H4 (cell line): ENCODE measurements around the gene RNF123. TPM values are rescaled to one million over a fixed set of nuclear protein-coding genes. Genes with fewer than 3 reads are reported as not detected.

Experiments used
- DNase-seq: peaks from one replicate; pipeline ENCODE4 v3.0.0-alpha.2; 2015; ENCODE audit warnings: low spot score
- total RNA-seq: library from RNA; depleted of rRNA; stranded (reverse); fragments of >200 nt; shearing (Covaris generic); gene quantifications from 2 replicates; pipeline ENCODE4 v1.2.3, GENCODE V29; 2014; rRNA removed

Gene RNF123
- total RNA-seq, 1 experiment from 2014 or later = 8.4 TPM

DNA sequence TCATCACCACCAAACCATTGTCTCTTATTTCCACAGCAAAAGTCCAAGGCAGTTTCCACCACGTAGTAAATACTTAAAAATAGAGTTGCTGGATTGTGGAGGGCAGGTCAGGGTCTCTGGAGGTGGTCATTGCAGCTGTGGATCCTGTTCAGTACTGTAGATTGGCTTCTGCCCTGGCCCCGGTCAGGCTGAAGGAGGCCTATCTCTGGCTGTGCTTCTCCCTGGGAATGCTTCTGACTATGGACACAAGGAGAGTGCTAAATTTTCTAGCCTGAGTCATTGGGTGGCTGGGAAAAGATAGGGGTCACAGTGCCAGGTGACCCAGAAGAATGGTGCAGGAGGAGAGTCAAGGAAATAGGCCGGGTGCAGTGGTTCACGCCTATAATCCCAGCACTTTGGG lies 60.7 kb downstream of the RNF123 start:
- no peak for DNase-seq

DNA sequence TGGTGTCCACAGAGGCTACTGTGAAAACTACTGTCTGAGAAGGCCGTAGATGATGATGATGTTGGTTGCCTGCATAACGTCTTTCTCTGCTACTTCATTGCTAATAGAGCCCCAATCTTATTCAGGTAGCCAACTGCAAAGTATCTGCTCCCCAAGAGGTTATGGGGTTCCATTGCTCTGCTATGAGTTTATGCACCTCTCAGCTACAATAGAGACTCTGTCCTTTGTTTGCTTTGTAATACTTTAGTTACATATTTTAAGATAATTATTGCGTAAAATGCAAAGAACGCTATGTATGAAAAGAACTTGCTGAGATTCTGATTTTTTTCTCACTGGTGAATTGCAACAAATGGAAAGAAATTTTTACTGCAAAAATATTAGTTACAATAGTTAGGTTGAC lies 62.1 kb downstream of the RNF123 start:
- DNase-seq = no peak

DNA sequence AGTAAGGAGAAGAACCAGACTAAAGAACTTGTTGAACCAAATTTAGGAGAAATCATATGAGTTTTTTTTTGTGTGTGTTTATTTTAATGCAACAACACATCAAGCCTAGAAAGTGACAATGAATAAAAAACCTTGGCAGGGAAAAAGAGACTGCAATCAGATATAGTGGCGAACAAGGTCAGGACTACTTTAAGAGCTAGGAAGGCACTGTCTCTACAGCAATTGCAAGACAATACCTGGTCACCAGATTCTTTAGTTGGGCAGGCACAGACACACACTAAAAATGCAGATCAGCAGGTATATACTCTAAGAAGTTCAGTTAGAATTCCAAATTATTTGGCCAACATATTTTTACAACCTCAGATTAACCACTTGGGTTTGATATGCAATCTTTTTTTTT lies 65.2 kb downstream of the RNF123 start:
- no peak for DNase-seq

DNA sequence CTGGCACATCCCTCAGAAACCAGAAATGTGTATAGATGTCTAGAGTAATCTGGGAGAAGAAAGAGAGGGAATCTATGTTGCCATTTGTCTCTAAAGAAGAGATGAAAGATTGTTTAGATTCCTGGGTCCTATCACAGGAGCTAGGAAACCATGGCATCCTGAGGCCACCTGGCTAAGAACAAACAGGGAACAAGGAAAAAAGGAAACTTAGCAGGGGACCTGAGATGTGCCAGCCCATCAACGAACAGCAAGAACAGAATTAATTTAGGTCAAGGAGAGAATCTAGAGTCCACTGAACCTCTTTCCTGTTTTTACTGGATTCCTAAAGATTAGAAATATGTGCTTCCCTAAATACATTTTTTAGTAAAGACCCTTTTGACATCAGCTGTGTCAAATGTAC lies 66.7 kb downstream of the RNF123 start:
- DNase-seq = no peak

DNA sequence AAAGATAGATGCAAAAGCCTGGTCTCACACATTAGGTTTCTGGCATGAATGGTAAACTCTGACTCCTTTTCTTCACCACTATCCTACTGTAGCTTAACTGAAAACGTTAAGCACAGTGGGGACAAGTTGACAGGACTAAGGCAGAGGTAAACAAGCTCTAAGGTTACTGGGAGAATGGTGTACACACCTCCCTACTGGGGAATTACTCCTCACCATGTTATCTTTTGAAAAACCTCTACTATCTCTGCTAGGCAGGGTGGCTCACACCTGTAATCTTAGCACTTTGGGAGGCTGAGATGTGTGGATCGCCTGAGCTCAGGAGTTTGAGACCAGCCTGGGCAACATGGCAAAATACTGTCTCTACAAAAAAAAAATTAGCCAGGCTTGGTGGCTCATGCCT lies 67.8 kb downstream of the RNF123 start:
- DNase-seq = no peak

DNA sequence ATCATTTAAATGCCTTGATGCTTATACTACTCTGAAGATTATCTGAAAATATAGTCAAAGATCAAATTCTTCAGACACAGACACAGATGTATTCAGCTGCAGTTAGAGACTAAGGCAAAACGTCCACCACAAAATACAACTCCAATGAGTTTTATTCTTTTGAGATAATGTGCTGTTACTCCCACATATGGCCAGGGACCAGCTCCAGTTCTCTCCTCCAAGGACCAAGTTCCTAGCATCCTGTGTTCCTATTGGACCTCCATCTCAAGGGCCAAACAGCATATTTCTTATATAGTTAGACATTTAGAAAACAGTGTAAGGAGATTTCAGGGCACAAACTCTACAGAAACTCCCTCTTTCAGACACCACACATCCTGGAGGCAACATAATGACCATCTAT lies 69.9 kb downstream of the RNF123 start:
- DNase-seq = no peak

DNA sequence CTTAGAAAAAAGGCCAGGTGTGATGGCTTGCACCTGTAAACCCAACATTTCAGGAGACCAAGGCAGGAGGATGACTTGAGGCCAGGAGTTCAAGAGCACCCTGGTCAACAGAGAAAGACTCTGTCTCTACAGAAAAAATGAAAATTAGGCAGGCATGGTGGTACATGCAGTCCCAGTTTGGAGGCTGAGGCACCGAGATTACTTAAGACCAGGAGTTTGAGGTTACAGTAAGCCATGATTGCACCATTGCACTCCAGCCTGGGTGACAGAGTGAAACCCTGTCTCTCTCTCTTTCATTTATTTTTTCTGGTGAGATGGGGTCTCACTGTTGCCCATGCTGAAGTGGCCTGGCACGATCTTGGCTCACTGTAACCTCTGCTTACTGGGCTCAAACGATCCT lies 72.3 kb downstream of the RNF123 start:
- DNase-seq = no peak

DNA sequence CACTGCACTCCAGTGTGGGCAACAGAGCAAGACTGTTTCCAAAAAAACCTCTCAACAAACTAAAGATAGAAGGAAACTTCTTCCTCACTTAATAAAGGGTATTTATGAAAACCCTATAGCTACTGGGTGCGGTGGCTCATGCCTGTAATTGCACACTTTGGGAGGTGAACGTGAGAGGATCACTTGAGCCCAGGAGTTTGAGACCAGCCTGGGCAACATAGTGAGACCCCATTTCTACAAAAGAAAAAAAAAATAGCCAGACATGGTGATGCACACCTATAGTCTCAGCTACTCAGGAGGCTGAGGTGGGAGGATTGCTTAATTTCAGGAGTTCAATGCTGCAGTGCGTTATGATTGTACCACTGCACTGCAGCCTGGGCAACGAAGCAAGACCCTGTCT lies 74.6 kb downstream of the RNF123 start:
- DNase-seq = no peak

DNA sequence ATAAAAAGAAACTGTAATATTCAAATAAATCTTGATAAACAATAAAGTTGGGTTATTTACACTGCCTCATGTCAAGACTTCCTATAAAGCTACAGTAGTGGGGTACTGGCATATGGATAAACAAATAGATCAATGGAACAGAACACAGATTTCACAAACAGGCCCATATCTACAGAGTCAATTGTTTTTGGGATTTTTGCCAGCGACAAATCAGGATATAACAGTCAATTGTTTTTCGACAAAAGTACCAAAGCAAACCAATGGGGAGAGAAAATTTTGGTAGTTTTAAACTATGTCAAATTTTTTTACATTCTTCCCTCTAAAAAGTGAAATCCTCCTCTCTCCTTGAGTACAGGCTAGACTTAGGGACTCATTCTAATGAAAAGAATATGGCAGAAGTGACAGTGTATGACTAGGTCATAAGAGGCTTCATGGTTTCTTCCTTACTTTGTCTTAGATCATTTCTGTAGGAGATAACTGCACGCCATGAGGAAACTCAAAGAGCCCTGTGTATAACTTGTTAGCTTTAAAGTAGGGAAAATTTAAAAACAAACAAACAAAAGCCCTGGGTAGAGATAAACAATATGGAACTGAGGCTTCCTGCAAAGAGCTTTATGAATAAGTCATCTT lies 80.0 kb downstream of the RNF123 start:
- DNase-seq = no peak

DNA sequence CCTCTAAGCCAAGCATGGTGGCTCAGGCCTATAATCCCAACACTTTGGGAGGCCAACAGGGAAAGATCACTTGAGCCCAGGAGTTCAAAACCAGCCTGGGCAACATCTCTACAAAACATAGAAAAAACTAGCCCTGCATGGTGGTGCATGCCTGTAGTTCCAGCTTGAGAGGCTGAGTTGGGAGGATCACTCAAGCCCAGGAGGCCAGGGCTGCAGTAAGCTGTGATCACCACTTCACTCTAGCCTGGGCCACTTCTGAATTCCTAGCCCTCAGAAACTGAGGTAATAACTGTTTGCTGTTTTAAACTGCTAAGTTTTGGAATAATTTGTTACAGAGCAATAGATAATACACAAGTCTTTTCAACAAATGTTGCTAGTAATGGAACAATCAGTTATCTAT lies 80.6 kb downstream of the RNF123 start:
- no peak for DNase-seq

Other genes with a start within 250 kb of the RNF123 start
- 30.8 and 32.4 TPM in 2 replicates for gene DAG1, start 219.3 kb upstream of the RNF123 start, total RNA-seq
- 0.04 and 0.16 TPM in 2 replicates for gene BSN, start 135.1 kb upstream of the RNF123 start, total RNA-seq
- 78.3 and 86.6 TPM in 2 replicates for gene APEH, start 15.2 kb upstream of the RNF123 start, total RNA-seq
- gene MST1, start 83 bp upstream of the RNF123 start, total RNA-seq = 0.10 TPM in 1 of 2 replicates, not detected in the other
- not detected in 2 replicates for gene AMIGO3, start 30.1 kb downstream of the RNF123 start, total RNA-seq
- gene GMPPB, start 34.4 kb downstream of the RNF123 start, total RNA-seq = 11.9 and 15.1 TPM in 2 replicates
- 13.0 and 18.0 TPM in 2 replicates for gene IP6K1, start 97.0 kb downstream of the RNF123 start, total RNA-seq
- gene CDHR4, start 110.3 kb downstream of the RNF123 start, total RNA-seq = not detected in 2 replicates
- 0.68 and 2.1 TPM in 2 replicates for gene INKA1, start 113.7 kb downstream of the RNF123 start, total RNA-seq
- 10.4 and 13.2 TPM in 2 replicates for gene UBA7, start 124.4 kb downstream of the RNF123 start, total RNA-seq
- 4.4 and 5.7 TPM in 2 replicates for gene TRAIP, start 167.0 kb downstream of the RNF123 start, total RNA-seq
- gene CAMKV, start 180.3 kb downstream of the RNF123 start, total RNA-seq = not detected in 2 replicates
- 0.21 TPM in 1 of 2 replicates, not detected in the other for gene MST1R, start 214.3 kb downstream of the RNF123 start, total RNA-seq
- 3.0 and 3.9 TPM in 2 replicates for gene MON1A, start 240.3 kb downstream of the RNF123 start, total RNA-seq